Prostate gland (tissue), 2 donors: ENCODE results near the gene CXCL10. TPM values are rescaled to one million over a fixed set of nuclear protein-coding genes. Genes with fewer than 3 reads are reported as not detected.

ENCODE experiments used
- DNase-seq: peaks from one replicate; pipeline ENCODE4 v3.0.0-alpha.2; 2019; ENCODE audit warnings: low spot score
- H3K27ac ChIP-seq, 2 donors: fragments of 200-600 bp; sonication (generic); 2 replicates each; pipeline ENCODE4 v1.5.1; 2017 to 2019
- H3K27me3 ChIP-seq: fragments of 200-600 bp; sonication (generic); replicated peaks from 2 replicates; pipeline ENCODE4 v1.5.1; 2019; ENCODE audit not compliant: insufficient read depth
- H3K36me3 ChIP-seq, 2 donors: fragments of 200-600 bp; sonication (generic); 1 replicate in 1 of 2; 2 replicates in 1 of 2; pipeline versions ENCODE4 v1.5.1 to v1.8.1; 2017 to 2019
- H3K4me1 ChIP-seq: fragments of 200-600 bp; sonication (generic); replicated peaks from 2 replicates; pipeline ENCODE4 v1.5.1; 2019
- H3K4me3 ChIP-seq, 2 donors: fragments of 200-600 bp; sonication (generic); 2 replicates each; pipeline ENCODE4 v1.5.1; 2017 to 2019
- H3K9me3 ChIP-seq: fragments of 200-600 bp; sonication (generic); 2 replicates; pipeline ENCODE4 v1.5.1; 2017
- POLR2A ChIP-seq: fragments of 450-650 bp; IDR thresholded peaks from one replicate; pipeline ENCODE4 v1.6.1; 2016; ENCODE audit warnings: antibody characterized with exemption, mild to moderate bottlenecking
- POLR2AphosphoS5 ChIP-seq: sonication (generic); formaldehyde crosslinking; IDR thresholded peaks from one replicate; pipeline ENCODE4 v1.6.1; 2017; ENCODE audit warnings: antibody characterized with exemption
- WGBS: methylation state at CpG from one replicate; pipeline ENCODE4 v1.1.5; 2018; 5-methylcytosine and 5-hydroxymethylcytosine counted together
- intact Hi-C: fragments of 100-400 bp; cut with DNase I; formaldehyde crosslinking; loops from one replicate; pipeline ENCODE4 v1.14.2; 2022
- total RNA-seq, 2 donors: library from RNA; depleted of rRNA; stranded (reverse); fragments of >200 nt; gene quantifications; one replicate each; pipeline ENCODE4 v1.1.0, GENCODE V29; 2016
- TF ChIP-seq, protein P1 (sequence below), 4 experiments: fragments of 200-600 bp in 2 of 4; fragments of 450-650 bp in 2 of 4; sonication (generic) in 2 of 4; IDR thresholded peaks; 1 replicate in 3 of 4; 2 replicates in 1 of 4; pipeline ENCODE4 v1.5.1; 2016 to 2019; ENCODE audit warnings: antibody characterized with exemption in 4 of 4, mild to moderate bottlenecking in 2 of 4, moderate library complexity in 2 of 4

CXCL10 gene
- total RNA-seq, 2 donors from 2014 or later = 0.51 TPM; not detected in 1

DNA sequence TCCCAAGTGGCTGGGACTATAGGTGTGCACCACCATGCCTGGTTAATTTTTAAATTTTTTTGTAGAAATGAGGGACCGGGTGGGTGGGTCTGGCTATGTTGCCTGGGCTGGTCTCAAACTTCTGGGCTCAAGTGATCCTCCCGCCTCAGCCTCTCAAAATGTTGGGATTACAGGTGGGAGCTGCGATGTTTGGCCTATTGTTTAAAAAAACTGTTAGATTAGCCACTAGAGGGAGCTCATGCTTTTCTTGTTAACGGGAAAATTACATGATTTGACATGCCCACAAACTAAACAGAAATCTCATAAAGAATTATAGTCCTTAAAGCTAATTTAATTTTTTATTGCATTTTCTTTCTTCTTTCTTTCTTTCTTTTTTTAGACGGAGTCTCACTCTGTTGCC, 27.6 kb downstream of the CXCL10 start:
- WGBS = 9% methylated on average over 5 of the region's 5 CpGs
- no peaks in the 10 kb centered on the region for H3K9me3 ChIP-seq
- H3K27ac ChIP-seq = no peak overlapping the region
- H3K36me3 ChIP-seq = no peaks in the 10 kb centered on the region
- DNase-seq = no peak
- intact Hi-C loops = loop anchor here (1.0 to 5.0 kb wide), 2 partner anchors 72 to 92 kb away; no protein-coding TSS in a partner anchor
- no peak overlapping the region for H3K4me3 ChIP-seq
- H3K27me3 ChIP-seq = no peaks in the 10 kb centered on the region
- H3K4me1 ChIP-seq = no peaks in the 10 kb centered on the region
- TF ChIP-seq POLR2A = no peak
- TF ChIP-seq POLR2AphosphoS5 = peak; percentile 33
- TF ChIP-seq, protein P1, sequence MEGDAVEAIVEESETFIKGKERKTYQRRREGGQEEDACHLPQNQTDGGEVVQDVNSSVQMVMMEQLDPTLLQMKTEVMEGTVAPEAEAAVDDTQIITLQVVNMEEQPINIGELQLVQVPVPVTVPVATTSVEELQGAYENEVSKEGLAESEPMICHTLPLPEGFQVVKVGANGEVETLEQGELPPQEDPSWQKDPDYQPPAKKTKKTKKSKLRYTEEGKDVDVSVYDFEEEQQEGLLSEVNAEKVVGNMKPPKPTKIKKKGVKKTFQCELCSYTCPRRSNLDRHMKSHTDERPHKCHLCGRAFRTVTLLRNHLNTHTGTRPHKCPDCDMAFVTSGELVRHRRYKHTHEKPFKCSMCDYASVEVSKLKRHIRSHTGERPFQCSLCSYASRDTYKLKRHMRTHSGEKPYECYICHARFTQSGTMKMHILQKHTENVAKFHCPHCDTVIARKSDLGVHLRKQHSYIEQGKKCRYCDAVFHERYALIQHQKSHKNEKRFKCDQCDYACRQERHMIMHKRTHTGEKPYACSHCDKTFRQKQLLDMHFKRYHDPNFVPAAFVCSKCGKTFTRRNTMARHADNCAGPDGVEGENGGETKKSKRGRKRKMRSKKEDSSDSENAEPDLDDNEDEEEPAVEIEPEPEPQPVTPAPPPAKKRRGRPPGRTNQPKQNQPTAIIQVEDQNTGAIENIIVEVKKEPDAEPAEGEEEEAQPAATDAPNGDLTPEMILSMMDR (IDR thresholded peaks at IDR 0.05) = peak; percentile 66 to 88 (median 78)

DNA sequence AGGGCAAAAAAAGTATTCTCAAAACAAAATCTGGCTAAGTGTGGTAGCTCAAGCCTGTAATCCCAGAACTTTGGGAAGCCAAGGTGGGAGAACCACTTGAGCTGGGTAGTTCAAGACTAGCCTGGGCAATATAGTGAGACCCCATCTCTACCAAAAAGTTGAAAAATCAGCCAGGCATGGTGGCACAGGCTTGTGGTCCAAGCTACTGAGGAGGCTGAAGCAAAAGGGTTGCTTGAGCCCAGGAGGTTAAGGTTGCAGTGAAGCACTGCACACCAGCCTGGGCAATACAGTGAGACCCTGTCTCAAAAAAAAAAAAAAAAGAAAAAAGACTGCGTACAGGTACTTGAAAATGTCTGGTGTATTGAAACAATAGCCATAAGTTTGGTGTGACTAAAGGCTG, 30.8 kb downstream of the CXCL10 start:
- intact Hi-C loops = loop anchor here (5.0 kb wide), 1 partner anchor 155 kb away; the partner anchor contains the start of gene NUP54
- WGBS = 92% methylated on average over 1 of the region's 1 CpG
- Histone ChIP-seq H3K4me3 (no peak overlapping the region), H3K27me3 (no peaks in the 10 kb centered on the region), H3K9me3 (no peaks in the 10 kb centered on the region), H3K36me3 (no peaks in the 10 kb centered on the region), H3K4me1 (peaks cover 11% of the 10 kb centered on the region), H3K27ac (no peak overlapping the region)
- TF ChIP-seq POLR2A = no peak
- TF ChIP-seq, protein P1 (IDR thresholded peaks at IDR 0.05) = no peak
- no peak for TF ChIP-seq POLR2AphosphoS5
- no peak for DNase-seq

DNA sequence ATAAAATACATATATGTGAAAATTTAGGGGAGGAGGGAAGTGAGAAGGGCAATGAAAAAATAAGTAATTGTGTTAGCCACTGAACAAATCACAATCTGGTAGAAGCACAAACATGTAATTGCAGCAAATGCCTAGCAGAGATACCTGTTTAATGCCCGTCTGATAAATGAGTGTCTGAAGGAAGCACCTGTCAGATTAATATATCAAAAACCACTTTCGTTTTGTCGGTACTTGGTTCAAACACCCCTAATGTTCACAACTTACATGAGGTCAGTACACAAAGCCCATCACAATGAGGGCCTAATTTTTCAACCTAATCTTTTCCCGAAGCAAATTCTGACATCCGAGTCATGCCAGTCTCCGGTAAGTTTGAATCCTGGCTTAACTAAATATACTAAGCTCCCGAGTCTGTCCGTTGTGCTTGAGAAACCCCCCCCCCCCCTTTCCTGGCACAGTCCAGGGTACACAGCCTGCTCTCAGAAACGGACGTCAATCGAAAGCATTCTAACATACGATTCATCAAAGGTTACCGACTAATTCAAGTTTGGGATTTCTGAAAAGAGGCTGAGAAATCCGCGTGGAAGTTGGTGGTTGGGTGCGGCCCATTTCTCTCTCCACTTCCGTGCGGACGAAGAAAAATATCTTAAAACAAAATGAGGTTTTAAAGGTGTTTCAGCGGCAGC, 33.3 kb downstream of the CXCL10 start:
- H3K27me3 ChIP-seq = no peaks in the 10 kb centered on the region
- H3K4me3 ChIP-seq = peak overlapping the region; percentile 59 to 61
- DNase-seq = no peak
- H3K36me3 ChIP-seq = no peaks in the 10 kb centered on the region
- WGBS = under 1% methylated on average over 20 of the region's 20 CpGs
- H3K9me3 ChIP-seq = no peaks in the 10 kb centered on the region
- TF ChIP-seq, protein P1 (IDR thresholded peaks at IDR 0.05) = no peak
- no peak for TF ChIP-seq POLR2AphosphoS5
- no peak for TF ChIP-seq POLR2A
- H3K4me1 ChIP-seq = peaks cover 11% of the 10 kb centered on the region
- peak overlapping the region; percentile 43 to 64 for H3K27ac ChIP-seq
- intact Hi-C loops = loop anchor here (5.0 kb wide), 1 partner anchor 157 kb away; the partner anchor contains the start of gene NUP54

DNA sequence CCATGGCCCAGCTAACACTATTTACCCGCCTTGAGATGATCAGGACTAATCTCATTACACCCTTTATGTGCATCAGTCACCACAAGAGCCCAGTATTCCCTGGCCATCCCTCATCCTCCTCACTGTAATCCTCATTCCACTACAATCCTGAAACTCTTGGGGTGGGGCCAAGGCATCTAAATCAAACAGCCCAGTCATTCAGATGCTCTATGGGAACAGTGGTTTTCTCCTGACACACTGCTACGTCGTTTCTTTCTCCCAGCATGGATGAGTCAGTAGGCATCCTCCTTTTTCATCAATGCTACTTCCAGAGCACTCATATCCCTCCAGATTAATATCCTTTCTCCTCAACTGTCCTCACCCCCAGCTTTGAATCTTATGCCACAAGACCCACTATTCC, 38.2 kb downstream of the CXCL10 start:
- Histone ChIP-seq H3K4me3 (no peak overlapping the region), H3K27me3 (no peaks in the 10 kb centered on the region), H3K36me3 (no peaks in the 10 kb centered on the region), H3K4me1 (peaks cover 11% of the 10 kb centered on the region), H3K9me3 (no peaks in the 10 kb centered on the region), H3K27ac (no peak overlapping the region)
- WGBS = 74% methylated on average over 3 of the region's 3 CpGs
- no peak for DNase-seq
- intact Hi-C loops = no loop called here
- TF ChIP-seq, protein P1 (IDR thresholded peaks at IDR 0.05) = no peak
- no peak for TF ChIP-seq POLR2AphosphoS5
- TF ChIP-seq POLR2A = no peak

DNA sequence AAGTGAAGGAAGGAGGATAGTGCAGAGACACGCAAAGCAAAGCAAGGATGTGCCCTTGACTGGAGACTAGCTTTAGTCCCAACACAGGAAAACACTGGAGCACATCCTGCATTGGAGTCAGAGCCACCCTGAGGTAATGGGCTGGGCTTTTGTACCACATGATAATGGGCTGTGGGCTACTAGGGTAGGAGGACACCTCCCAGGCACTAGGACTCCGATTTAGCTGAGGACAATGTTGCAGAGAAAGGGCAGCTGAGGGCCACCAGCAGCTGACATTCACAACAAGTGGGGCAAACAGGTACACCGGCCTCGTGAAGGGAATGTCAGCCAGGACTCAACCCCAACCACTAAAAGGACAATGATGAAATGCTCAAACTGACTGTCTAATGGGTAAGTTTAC, 42.7 kb downstream of the CXCL10 start:
- intact Hi-C loops = no loop called here
- Histone ChIP-seq H3K9me3 (no peaks in the 10 kb centered on the region), H3K36me3 (no peaks in the 10 kb centered on the region), H3K4me1 (no peaks in the 10 kb centered on the region), H3K27ac (no peak overlapping the region), H3K4me3 (no peak overlapping the region), H3K27me3 (no peaks in the 10 kb centered on the region)
- DNase-seq = no peak
- WGBS = 91% methylated on average over 3 of the region's 4 CpGs
- TF ChIP-seq, protein P1 (IDR thresholded peaks at IDR 0.05) = no peak
- no peak for TF ChIP-seq POLR2AphosphoS5
- TF ChIP-seq POLR2A = no peak
